Activated CD4-positive, alpha-beta T cell treated with anti-CD3 and anti-CD28 coated beads for 24 hours (primary cell): Measurements from ENCODE around the gene CEP68.
A peak's percentile ranks its signal among the peaks of the same experiment; 100 is the strongest.
"Not testable (repeated sequence)": the region's sequence is repeated elsewhere in the genome, so short reads cannot be mapped to it uniquely, and the experiment has no call there.

Source experiments
- DNase-seq, 2 donors: peaks; one replicate each; pipeline ENCODE4 v3.0.0-alpha.2; 2020; ENCODE audit warnings: low read depth in 2 of 2

The CEP68 gene, protein sequence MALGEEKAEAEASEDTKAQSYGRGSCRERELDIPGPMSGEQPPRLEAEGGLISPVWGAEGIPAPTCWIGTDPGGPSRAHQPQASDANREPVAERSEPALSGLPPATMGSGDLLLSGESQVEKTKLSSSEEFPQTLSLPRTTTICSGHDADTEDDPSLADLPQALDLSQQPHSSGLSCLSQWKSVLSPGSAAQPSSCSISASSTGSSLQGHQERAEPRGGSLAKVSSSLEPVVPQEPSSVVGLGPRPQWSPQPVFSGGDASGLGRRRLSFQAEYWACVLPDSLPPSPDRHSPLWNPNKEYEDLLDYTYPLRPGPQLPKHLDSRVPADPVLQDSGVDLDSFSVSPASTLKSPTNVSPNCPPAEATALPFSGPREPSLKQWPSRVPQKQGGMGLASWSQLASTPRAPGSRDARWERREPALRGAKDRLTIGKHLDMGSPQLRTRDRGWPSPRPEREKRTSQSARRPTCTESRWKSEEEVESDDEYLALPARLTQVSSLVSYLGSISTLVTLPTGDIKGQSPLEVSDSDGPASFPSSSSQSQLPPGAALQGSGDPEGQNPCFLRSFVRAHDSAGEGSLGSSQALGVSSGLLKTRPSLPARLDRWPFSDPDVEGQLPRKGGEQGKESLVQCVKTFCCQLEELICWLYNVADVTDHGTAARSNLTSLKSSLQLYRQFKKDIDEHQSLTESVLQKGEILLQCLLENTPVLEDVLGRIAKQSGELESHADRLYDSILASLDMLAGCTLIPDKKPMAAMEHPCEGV

DNA sequence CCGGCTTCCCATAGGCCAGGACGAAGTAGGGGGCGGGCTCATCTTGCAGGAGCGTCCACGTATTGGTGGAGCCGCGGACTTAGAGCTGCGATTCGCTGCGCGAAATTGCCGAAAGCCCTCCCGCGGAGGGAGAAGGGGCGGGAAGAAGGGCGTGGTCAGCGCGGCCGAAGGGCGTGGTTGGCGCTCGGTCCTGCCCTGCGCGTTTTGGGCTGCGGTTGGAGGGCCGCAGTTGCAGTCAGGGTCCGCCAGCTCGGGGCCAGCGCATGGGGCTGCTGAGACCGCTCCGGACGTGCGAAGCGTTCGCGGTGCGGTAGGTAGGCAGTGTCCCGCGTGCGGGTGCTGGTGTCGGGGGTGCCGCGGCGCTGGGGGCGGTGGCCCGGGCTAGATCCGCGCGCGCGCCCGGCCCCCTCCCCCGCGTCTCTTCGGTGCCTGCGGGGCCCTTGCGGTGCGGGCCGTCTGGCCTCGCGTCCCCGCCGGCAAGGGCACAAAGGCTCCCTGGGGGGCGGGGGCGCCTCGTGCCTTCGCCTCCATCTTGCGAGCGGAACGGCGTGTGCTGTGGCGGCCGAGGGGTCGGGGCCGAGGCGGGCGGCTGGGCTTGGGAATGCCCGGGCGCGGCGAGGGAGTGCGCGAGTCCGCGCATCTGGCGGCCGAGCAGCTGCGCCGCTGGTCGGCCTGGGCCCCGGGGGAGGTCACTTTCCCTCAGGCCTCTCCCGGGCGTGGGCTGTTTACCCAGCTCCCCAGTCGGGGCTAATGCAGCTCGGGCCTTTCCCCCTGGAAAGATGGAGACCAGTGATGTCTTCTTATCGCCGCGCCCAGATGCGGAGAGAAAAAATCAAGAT is at the start of gene CEP68:
Gene CEP68, plus strand, starts transcription at position 202 of the 839 bp plus-strand sequence. CDS start 13,029 bp downstream, outside the sequence.
- DNase-seq = peak; percentile 93 to 94

DNA sequence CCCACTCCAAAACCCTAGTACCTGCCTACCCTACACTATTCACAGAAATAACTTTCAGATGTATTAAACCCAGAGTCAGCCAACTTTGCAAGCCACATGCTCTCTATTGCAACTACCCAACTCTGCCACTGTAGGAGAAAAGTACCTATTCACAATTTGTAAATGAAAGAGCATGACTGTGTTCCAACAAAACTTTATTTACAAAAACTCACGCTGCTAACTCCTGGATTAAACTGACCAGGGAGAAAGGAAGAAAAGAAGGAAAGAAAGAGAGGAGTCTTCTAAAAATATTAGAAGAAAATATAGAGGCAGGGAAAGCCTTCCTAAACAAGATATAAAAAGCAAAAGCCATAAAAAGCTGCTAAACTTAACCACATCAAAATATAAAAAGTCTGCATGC is 42.4 kb upstream of the CEP68 start:
- DNase-seq = no peak

DNA sequence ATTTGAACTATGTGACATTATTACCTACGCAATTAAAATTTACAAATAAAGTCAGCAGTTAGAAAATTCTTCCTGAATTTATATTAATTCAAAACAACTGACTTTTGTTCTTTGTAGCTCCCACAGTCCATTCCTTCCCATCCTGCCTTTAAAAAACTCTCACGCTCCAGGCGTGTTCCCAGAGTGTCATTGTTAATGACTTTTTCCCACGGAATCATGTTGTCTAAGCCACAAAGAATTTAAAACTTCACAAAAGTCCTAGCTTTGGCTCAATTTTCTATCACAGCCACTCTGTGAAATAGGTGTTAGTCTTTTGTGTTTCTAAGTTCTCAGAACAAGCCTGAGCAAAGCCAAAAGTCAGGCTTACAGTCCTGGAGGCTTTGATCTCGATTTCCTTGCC is 40.5 kb upstream of the CEP68 start:
- DNase-seq = no peak

DNA sequence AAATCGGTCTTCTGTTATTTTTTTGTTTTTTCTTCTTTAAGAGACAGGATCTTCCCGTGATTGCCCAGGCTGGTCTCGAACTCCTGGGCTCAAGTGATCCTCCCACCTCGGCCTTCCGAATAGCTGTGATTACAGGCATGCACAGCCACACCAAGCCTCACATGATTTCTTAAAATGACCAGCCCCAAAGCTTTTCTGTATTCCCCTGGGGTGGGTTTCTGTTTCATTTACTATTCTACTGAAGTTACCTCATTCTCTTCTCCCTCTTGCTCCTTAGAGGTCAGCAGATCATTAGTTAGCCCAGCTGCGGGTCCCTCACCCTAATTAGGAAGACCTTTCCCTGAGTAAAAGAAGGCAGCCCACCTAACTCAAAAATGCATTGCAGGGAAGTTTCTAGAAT is 39.4 kb upstream of the CEP68 start:
- DNase-seq = no peak

DNA sequence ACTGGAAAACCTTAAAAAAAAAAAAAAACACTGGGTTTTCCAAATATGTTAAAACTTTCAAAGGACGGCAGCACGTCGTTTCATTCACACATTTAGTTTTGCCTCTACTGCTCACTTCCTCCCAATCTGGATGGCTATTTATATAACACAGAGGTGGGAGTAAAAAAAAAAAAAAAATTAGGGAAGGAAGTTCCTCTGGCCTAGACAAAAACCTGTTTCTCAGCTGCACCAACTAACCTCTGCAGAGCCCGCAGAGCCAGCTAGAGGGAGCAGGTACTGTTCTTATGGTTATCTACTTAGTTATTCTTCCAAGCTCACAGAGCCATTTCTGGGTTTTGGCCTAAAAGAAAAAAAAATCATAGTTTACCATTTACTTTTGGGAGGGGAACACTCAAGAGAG is 38.9 kb upstream of the CEP68 start:
- no peak for DNase-seq

DNA sequence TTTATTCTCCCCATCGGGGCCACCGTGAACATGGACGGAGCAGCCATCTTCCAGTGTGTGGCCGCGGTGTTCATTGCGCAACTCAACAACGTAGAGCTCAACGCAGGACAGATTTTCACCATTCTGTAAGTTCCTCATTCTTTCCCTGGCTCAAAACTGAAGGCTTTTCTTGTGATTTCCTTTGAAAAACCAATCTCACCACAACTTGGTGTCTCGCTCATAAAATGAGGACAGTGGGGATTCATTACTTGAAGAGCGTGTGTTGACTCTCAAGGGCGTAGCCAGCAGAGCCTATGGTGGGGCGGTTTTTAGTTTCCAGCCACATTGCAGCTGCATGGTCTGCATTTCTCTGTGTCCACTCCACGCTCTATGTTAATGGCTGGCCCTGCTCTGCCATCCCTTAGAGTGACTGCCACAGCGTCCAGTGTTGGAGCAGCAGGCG is 38.1 kb upstream of the CEP68 start:
- DNase-seq = no peak

DNA sequence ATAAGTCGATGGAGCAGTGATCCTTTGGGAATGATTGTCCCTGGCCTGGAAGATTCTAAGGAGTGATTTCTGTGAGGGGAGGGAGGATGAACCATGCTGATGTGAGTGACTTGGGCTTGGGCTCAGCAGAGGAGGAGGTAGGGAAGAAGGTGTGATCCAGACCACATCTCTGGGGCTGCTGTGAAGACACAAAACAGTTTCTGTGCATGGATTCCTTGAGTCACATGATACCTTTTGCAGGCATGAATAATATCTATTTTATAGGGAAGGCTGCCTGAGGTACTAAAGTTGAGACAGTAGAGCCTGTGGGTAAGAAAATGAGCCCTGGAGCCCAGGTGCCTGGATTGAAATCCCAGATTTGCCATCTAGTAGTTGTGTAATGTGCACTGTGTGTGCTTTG is 37.2 kb upstream of the CEP68 start:
- DNase-seq = no peak

DNA sequence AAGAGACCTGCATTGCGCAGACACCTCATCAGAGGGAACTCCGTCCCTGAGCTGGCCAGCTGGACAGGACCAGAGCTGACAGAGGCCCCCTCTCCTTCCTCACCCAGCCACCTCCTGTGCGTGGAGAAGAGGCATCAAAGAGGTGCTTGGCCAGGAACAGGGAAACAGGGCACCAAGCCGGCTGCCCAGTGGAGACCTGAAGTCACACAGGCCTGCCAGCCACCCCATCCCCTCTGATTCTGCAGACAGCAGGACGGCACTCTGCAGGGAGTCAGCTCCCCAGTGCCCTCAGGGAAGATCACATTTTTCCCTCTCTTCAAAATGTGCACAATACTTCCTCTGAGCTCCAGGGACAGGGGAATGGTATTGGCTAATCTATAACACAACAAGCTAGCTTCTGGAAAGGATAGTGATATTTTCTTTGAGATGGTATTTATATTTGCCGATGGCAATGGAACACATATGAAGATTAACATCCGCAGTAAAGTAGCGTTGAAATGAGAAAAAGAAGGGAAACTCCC is 36.5 kb upstream of the CEP68 start:
- DNase-seq = no peak

DNA sequence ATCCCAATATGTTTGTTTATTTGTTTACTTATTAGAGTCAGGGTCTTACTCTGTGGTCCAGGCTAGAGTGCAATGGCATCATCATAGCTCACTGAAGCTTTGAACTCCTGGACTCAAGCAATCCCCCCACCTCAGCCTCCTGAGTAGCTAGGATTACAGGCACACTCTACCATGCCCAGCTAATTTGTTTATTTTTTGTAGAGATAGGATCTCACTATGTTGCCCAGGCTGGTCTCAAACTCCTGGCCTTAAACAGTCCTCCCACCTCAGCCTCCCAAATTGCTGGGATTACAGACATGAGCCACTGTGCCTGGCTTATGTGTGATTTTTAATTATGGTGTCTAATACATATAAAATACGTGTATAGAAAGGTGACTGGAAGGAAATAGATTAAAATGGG is 36.0 kb upstream of the CEP68 start:
- DNase-seq = not testable (repeated sequence)

DNA sequence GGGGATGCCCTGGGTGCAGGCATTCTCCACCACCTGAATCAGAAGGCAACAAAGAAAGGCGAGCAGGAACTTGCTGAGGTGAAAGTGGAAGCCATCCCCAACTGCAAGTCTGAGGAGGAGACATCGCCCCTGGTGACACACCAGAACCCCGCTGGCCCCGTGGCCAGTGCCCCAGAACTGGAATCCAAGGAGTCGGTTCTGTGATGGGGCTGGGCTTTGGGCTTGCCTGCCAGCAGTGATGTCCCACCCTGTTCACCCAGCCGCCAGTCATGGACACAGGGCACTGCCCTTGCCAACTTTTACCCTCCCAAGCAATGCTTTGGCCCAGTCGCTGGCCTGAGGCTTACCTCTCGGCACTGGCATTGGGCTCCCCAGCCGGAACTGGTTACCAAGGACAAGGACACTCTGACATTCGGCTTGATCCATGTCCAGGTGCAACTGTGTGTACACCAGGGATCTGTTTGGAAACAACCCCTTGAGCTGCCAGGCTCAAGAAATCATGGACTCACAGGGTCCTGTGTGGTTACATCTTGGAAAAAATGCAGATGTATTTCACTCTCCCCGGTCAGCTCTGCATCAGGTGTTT is 35.2 kb upstream of the CEP68 start:
- no peak for DNase-seq

DNA sequence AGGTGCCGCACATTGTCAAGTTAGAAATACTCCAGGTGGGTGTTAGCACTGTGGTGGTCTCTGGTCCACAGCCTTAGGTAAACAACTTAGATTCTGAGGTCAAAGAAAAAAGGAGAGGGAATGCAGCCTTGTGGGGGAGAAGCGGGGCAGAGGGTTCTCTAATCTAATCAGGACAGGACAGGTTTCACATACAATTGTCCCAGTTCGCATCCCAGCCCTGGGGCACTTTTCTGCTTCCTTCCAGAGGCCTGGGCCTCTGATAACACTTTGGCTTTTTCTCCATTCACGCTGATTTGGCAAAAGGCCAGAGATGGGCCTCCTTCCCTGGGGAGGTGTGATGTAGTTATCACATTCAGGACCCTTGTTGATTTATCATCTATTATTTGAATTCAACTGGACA is 34.5 kb upstream of the CEP68 start:
- DNase-seq = no peak

DNA sequence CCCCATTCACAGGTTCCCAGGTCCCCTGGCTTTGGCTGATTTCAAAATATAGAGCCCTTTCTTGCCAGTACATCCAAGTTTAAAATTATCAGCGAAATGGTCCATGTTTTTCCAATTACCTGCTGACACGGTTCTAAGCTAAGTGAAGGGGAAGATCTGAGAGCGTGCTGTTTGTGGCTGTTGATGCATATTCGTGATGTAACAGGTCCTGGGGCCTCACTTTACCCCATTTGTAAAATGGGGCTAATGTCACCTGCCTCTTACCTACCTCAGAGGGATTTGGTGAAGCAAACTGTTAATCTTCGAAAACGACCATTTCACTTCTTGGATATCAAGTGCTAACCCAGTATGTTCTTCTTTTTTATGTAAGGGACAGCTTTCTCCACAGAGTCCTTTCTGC is 34.0 kb upstream of the CEP68 start:
- DNase-seq = no peak

DNA sequence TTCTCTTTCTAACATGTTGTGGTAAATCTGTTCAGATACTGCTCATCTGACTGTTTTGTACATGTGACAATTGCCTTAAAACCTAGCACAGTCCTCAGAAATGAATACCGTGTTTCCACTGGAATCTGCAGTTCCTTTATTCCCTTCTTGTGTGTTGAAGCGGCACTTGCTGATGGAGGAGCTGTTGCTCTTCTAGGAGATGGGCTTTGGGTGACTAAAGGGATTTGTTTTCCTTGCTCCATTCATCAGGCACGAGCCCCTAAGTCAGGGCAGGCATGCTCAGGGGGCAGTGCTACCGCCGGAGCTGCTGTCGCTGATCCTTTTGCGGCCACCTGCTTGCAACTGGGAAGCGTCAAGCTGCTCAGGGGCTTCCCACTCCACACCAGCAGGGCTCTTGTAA is 32.5 kb upstream of the CEP68 start:
- DNase-seq = no peak

DNA sequence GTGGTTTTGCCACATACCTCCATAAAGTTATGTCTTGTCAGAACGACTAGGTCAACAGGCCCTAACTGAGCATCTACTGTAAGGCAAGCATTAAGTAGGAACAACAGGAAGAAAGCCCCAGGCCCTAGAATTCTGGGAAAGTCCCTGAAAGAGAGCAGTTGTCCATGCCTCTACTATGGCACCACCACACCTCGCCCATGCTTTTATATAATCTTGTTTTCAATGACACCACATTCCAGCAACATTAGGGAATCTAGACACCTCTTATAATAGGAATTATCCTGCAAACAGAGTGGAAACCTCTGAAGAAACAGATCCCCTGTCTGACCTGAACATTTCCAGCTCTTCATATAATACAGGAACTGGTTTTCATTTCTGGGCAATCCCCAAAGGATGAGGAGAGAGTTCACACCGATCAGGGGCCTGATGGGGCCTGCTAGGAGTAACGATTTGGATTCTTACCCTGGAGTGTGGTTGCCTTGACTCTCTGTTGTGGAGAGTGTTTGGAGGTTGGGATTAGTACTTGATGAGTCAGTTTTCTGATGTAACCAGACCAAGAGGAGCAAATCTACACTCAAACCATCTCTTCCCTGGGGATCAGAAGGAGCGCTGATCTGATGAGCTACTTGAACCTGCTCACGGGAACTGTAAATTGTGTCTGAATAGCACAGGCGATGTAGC is 31.9 kb upstream of the CEP68 start:
- no peak for DNase-seq

DNA sequence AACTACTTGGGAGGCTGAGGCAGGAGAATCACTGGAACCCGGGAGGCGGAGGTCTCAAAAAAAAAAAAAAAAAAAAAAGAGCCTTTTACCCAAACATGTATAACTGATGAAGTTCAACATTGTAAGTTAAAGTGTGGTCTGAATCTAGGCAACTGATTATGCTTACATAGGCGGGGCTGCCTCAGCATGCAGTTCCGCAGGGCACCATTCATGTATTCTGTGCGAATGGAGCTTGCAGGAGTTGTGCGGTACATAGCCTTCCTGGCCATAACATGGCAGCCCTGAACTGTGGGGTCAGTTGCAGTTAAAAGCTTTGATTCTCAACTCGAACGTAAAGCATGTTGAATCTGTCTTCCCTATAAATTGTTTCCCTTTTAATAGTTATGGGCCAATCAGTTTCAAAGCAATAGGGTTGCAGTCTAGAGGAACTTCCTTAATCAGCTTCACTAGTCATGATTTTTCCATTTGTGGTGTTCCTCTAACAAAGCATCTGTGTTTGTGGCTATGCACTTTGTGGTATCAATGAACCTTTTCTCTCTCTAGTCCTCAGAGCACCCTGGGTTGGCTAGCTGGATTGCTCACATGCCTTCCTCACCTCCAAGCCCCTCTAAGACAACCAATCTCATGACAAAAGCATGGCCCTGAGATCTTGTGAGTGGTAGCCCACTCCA is 30.6 kb upstream of the CEP68 start:
- no peak for DNase-seq

DNA sequence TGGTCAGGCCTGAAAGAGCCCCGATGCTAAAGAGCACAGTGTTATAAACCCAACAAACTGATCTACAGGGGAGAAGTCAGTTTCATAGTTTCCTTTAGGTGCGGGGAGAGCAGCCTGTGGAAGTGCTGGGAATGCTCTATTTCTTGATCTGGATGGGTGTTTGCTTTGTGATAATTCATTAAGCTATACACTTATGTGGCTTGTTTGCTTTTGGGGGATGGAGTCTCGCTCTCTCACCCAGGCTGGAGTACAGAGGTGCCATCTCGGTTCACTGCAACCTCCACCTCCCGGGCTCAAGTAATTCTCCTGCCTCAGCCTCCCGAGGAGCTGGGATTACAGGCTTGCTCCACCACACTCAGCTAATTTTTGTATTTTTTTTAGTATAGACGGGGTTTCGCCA is 30.1 kb upstream of the CEP68 start:
- no peak for DNase-seq

DNA sequence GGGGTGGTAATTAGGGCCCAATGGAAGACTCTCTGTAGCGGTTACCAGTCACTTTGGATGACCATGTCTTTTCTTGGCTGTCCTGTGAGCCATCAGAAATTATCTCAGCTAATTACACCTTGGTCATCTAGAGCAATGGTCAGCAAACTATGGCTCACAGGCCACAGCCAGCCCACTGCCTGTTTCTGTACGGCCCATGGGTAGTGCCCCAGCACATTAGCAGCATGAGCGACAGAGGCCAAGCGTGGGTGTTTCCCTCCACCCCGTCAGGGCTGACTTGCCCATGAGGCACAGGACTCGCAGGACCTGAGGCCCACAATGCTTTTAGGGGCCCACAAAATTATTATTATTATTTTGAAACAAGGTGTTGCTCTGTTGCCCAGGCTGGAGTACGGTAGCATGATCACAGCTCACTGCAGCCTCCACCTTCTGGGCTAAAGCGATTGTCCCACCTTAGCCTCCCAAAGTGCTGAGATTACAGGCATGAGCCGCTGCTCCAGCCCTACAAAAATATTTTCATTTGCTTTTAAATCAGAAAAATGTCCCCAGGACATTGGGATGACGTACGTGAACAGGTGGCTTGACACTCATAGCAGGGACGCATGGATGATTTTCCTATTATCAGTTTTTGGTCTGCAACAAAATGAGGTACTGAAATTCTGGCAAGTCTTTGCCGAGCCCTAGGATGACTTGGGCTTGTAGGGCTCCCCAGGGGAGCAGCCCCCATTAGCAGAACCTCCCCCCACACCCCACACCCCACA is 29.3 kb upstream of the CEP68 start:
- no peak for DNase-seq

DNA sequence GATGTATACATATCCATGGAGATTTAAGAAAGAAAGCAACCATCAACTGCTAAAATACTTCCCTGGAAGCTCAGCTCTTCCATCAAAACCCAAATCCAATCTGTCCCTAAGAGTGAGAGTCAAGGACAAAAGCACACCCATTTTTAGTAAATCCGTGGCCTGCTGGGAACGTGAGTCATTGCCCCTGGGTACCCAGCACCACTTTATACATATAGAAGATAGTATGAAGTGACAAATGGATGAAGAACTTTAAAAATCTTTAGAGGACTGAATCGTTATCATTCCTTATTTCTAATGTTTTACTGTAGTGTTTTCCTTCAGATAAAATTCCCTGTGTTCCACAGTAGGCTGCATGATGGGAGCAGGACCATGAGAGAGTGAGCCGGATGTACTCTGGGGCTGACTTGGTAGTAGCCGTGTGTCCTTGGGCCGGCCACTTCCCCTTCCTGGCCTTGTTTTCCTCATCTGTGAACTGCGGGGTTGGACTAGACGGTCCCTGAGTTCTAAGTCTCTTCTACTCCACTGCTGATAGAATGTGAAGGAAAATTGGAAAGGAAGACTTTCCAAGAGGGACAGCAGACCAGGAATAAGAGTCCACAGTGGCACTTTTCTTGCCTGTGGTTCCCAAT is 28.5 kb upstream of the CEP68 start:
- DNase-seq = no peak
